Uterus (tissue), 2 donors: ENCODE data around the gene FAM234B.

Experiments
- CTCF ChIP-seq, 4 experiments: fragments of 200-600 bp in 2 of 4; fragments of 450-650 bp in 2 of 4; sonication (generic) in 2 of 4; IDR thresholded peaks; one replicate each; pipeline ENCODE4 v1.5.1; 2016 to 2019; ENCODE audit warnings: antibody characterized with exemption in 4 of 4, mild to moderate bottlenecking in 2 of 4, moderate library complexity in 1 of 4
- POLR2A ChIP-seq, 2 donors: fragments of 450-650 bp; IDR thresholded peaks; one replicate each; pipeline ENCODE4 v1.6.1; 2016; ENCODE audit warnings: antibody characterized with exemption in 2 of 2, mild to moderate bottlenecking in 1 of 2, moderate library complexity in 1 of 2

DNA sequence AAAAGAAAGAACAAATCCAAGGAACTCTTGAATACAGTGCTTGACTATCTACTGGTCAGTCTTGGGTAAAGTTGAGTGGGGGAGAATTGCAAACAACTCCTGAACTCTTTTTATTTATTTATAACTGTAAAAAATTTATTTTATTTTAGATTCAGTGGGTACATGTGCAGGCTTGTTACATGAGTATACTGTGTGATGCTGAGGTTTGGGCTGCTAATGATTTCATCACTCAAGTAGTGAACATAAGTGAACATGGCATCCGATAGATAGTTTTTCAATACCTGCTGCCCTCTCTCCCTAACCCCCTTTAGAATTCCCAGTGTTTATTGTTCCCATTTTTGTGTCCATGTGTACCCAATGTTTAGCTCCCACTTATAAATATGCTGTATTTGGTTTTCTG, 62.5 kb downstream of the FAM234B start:
- TF ChIP-seq CTCF (IDR thresholded peaks at IDR 0.05): no peak
- TF ChIP-seq POLR2A (IDR thresholded peaks at IDR 0.05): no peak
